HepG2 (cell line): ENCODE data around the gene COL10A1. TPM values are rescaled to one million over a fixed set of nuclear protein-coding genes. Genes with fewer than 3 reads are reported as not detected.

Experiments
- ATAC-seq: fragments of 200-7000 bp; cut with Tn5 transposase; 3 replicates; pipeline ENCODE4 v1.9.1; 2020; ENCODE audit warnings: mild to moderate bottlenecking, moderate library complexity
- BruUV-seq: library from RNA; stranded (reverse); fragments of 400-500 nt; replicated peaks from 2 replicates; lab custom pipeline; 2021; lab: Mats Ljungman, UMichigan
- CTCF ChIA-PET: fragments of 300-600 bp; formaldehyde crosslinking; extraction: SDS; loops from one replicate; lab custom pipeline; 2021; ENCODE audit warnings: low total read pairs, inconsistent platforms, low intra/inter-chr PET ratio; lab: Yijun Ruan, JAX
- POLR2A ChIA-PET: fragments of 350-600 bp; sonication (Branson Sonifier 250); formaldehyde crosslinking; loops from one replicate; lab custom pipeline; 2020; ENCODE audit warnings: antibody characterized with exemption, inconsistent platforms; lab: Yijun Ruan, JAX
- DNase-seq: peaks from one replicate; pipeline ENCODE4 v3.0.0-alpha.2; 2015; ENCODE audit warnings: low spot score
- FAIRE-seq: peaks from 3 replicates; lab custom pipeline; 2011; peaks lifted over from hg19 to GRCh38; lab: Jason Lieb, UNC
- H2AFZ ChIP-seq: one replicate; pipeline ENCODE4 v1.6.1; 2011; ENCODE audit warnings: low read length, inconsistent platforms
- H3K27ac ChIP-seq: fragments of 300-600 bp; 3 replicates; pipeline ENCODE4 v1.8.0; 2011; ENCODE audit warnings: mixed run types, mild to moderate bottlenecking, mixed read lengths, low read length, inconsistent platforms; ENCODE audit not compliant: insufficient read depth; ENCODE audit errors: extremely low read length
- H3K27me3 ChIP-seq, 2 experiments: fragments of 200-600 bp in 1 of 2; 2 replicates in 1 of 2; 3 replicates in 1 of 2; pipeline versions ENCODE4 v1.6.0 to v1.8.0; 2011; ENCODE audit warnings: low read length in 2 of 2, mild to moderate bottlenecking in 2 of 2, moderate library complexity in 2 of 2, inconsistent platforms in 1 of 2; ENCODE audit not compliant: insufficient read depth in 2 of 2, control insufficient read depth in 1 of 2
- H3K36me3 ChIP-seq, 2 experiments: fragments of 200-600 bp in 1 of 2; replicated peaks in 1 of 2; 2 replicates in 1 of 2; 3 replicates in 1 of 2; pipeline versions ENCODE4 v1.5.1 to v1.8.0; 2011; ENCODE audit warnings: low read length in 2 of 2, inconsistent platforms in 1 of 2; ENCODE audit not compliant: insufficient read depth in 2 of 2, control insufficient read depth in 1 of 2
- H3K4me1 ChIP-seq: 2 replicates; pipeline ENCODE4 v1.5.1; 2012; ENCODE audit warnings: low read length, inconsistent platforms; ENCODE audit not compliant: insufficient read depth
- H3K4me2 ChIP-seq: 2 replicates; pipeline ENCODE4 v1.6.0; 2011; ENCODE audit warnings: low read depth, low read length, inconsistent platforms
- H3K4me3 ChIP-seq, 3 experiments: fragments of 200-600 bp in 1 of 3; sonication (generic), shearing (Covaris generic) in 1 of 3; replicated peaks in 1 of 3; 2 replicates each; pipeline ENCODE4 v1.5.1; 2011 to 2016; ENCODE audit warnings: low read length in 3 of 3, inconsistent platforms in 2 of 3, low read depth in 2 of 3, mild to moderate bottlenecking in 2 of 3, control low read depth in 1 of 3, mixed read lengths in 1 of 3; ENCODE audit not compliant: insufficient read depth in 1 of 3
- H3K79me2 ChIP-seq: one replicate; pipeline ENCODE4 v1.6.1; 2011; ENCODE audit warnings: low read length, inconsistent platforms; ENCODE audit not compliant: insufficient read depth
- H3K9ac ChIP-seq: 2 replicates; pipeline ENCODE4 v1.6.0; 2011; ENCODE audit warnings: mild to moderate bottlenecking, low read depth, low read length, inconsistent platforms; ENCODE audit not compliant: insufficient read depth
- H3K9me3 ChIP-seq: 2 replicates; pipeline ENCODE4 v1.5.1; 2012; ENCODE audit warnings: mild to moderate bottlenecking, low read length
- H4K20me1 ChIP-seq: 2 replicates; pipeline ENCODE4 v1.6.0; 2011; ENCODE audit warnings: inconsistent platforms, mild to moderate bottlenecking, low read length, moderate library complexity; ENCODE audit not compliant: insufficient read depth
- CBX1 ChIP-seq: IDR thresholded peaks from one replicate; pipeline ENCODE4 v1.6.1; 2016; ENCODE audit warnings: antibody characterized with exemption, low read depth
- GMEB1 ChIP-seq: sonication (generic); formaldehyde crosslinking; IDR thresholded peaks from 2 replicates; pipeline ENCODE4 v1.5.1; 2020; ENCODE audit warnings: missing genetic modification reagents, mild to moderate bottlenecking, borderline replicate concordance
- HDAC1 ChIP-seq: sonication (generic); formaldehyde crosslinking; IDR thresholded peaks from 2 replicates; pipeline ENCODE4 v1.5.1; 2020; ENCODE audit warnings: mild to moderate bottlenecking, missing genetic modification reagents
- MTF2 ChIP-seq: sonication (generic); formaldehyde crosslinking; IDR thresholded peaks from 2 replicates; pipeline ENCODE4 v1.5.0; 2020; ENCODE audit warnings: missing genetic modification reagents, borderline replicate concordance
- TOE1 ChIP-seq: sonication (generic); formaldehyde crosslinking; IDR thresholded peaks from 2 replicates; pipeline ENCODE4 v1.4.0; 2020; ENCODE audit warnings: mild to moderate bottlenecking, missing genetic modification reagents
- ZFP37 ChIP-seq: sonication (generic); formaldehyde crosslinking; IDR thresholded peaks from 2 replicates; pipeline ENCODE4 v1.4.0; 2020; ENCODE audit warnings: missing genetic modification reagents, borderline replicate concordance
- ZNF317 ChIP-seq: sonication (generic); formaldehyde crosslinking; IDR thresholded peaks from 2 replicates; pipeline ENCODE4 v1.5.0; 2020; ENCODE audit warnings: mild to moderate bottlenecking, missing genetic modification reagents
- ZNF34 ChIP-seq: sonication (generic); formaldehyde crosslinking; IDR thresholded peaks from 2 replicates; pipeline ENCODE4 v1.4.0; 2020; ENCODE audit warnings: mild to moderate bottlenecking, missing genetic modification reagents, borderline replicate concordance
- ZNF761 ChIP-seq: sonication (generic); formaldehyde crosslinking; conservative IDR thresholded peaks from 2 replicates; pipeline ENCODE4 v1.4.0; 2020; ENCODE audit warnings: mild to moderate bottlenecking, missing genetic modification reagents
- WGBS: methylation state at CpG from one replicate; pipeline ENCODE4 v1.1.6; 2017; ENCODE audit warnings: low lambda C conversion rate; 5-methylcytosine and 5-hydroxymethylcytosine counted together
- in situ Hi-C: cut with HindIII; loops from 2 replicates; pipeline ENCODE4 v1.10.0; 2017; ENCODE audit warnings: low pct_unique_long_range_greater_than_20kb; ENCODE audit not compliant: extremely low pct_ligation_motif_present
- intact Hi-C: fragments of 100-400 bp; cut with micrococcal nuclease; formaldehyde crosslinking; loops from one replicate; pipeline ENCODE4 v1.10.0; 2022; ENCODE audit not compliant: unreplicated experiment
- polyA plus RNA-seq, 8 experiments: library from polyadenylated mRNA; depleted of rRNA in 3 of 8; stranded (reverse) in 7 of 8; unstranded in 1 of 8; fragments of >200 nt; fragmentation: Illumina TruSeq in 4 of 8; extraction: Trizol in 4 of 8; gene quantifications; 2 replicates each; pipeline versions ENCODE4 v1.2.1 to v1.2.3, GENCODE V29; 2011 to 2016; ENCODE audit warnings: low read depth in 4 of 8, missing spikeins in 1 of 8, mixed read lengths in 1 of 8; ENCODE audit not compliant: insufficient read depth in 1 of 8
- total RNA-seq, 5 experiments: library from RNA; depleted of rRNA; stranded (reverse); fragments of >200 nt; fragmentation: Illumina TruSeq; extraction: Trizol; gene quantifications; 2 replicates each; pipeline ENCODE4 v1.2.3, GENCODE V29; 2016; ENCODE audit warnings: low read depth in 1 of 5
- TF ChIP-seq, protein P1 (sequence below): sonication (generic); formaldehyde crosslinking; IDR thresholded peaks from 2 replicates; pipeline ENCODE4 v1.9.0; 2021; ENCODE audit warnings: missing genetic modification reagents, borderline replicate concordance
- TF ChIP-seq, protein P2 (sequence below): sonication (generic); formaldehyde crosslinking; IDR thresholded peaks from 2 replicates; pipeline ENCODE4 v1.4.0; 2020; ENCODE audit warnings: low read depth, mild to moderate bottlenecking, missing genetic modification reagents
- TF ChIP-seq, protein P3 (sequence below): sonication (generic); formaldehyde crosslinking; conservative IDR thresholded peaks from 2 replicates; pipeline ENCODE4 v1.8.0; 2022; ENCODE audit warnings: low read depth, missing genetic modification reagents

The COL10A1 gene
- total and polyA plus RNA-seq, 2 of the 13 experiments (the other 11 are each of a cell fraction or from before 2014, with no cell fraction given), result 0.07 TPM; not detected in 1

GRCh38 chr6:116165596-116165995 is 39.7 kb upstream of the COL10A1 start:
- no peak for TF ChIP-seq TOE1 (CRISPR knock-in tag)
- no peak for TF ChIP-seq ZFP37
- TF ChIP-seq ZNF34, result no peak
- TF ChIP-seq, protein P1, sequence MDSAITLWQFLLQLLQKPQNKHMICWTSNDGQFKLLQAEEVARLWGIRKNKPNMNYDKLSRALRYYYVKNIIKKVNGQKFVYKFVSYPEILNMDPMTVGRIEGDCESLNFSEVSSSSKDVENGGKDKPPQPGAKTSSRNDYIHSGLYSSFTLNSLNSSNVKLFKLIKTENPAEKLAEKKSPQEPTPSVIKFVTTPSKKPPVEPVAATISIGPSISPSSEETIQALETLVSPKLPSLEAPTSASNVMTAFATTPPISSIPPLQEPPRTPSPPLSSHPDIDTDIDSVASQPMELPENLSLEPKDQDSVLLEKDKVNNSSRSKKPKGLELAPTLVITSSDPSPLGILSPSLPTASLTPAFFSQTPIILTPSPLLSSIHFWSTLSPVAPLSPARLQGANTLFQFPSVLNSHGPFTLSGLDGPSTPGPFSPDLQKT (CRISPR knock-in tag), result no peak
- CTCF ChIA-PET, result no interaction called here
- H3K27me3 ChIP-seq, result no peaks in the 10 kb centered on the region
- BruUV-seq, result no TSS peak
- H3K79me2 ChIP-seq, result no peaks in the 10 kb centered on the region
- no peak overlapping the region for H3K4me3 ChIP-seq
- no peak for ATAC-seq
- H3K9ac ChIP-seq, result no peak overlapping the region
- FAIRE-seq, result no peak
- intact Hi-C loops (no loop called here), in situ Hi-C loops (no loop called here)
- H3K4me1 ChIP-seq, result no peaks in the 10 kb centered on the region
- H2AFZ ChIP-seq, result no peak overlapping the region
- H3K4me2 ChIP-seq, result no peak overlapping the region
- no peaks in the 10 kb centered on the region for H3K9me3 ChIP-seq
- POLR2A ChIA-PET, result no interaction called here
- WGBS, result 100% methylated on average over 1 of the region's 1 CpG
- DNase-seq, result no peak
- no peak overlapping the region for H3K27ac ChIP-seq
- H3K36me3 ChIP-seq, result no peaks in the 10 kb centered on the region
- no peaks in the 10 kb centered on the region for H4K20me1 ChIP-seq

- in situ Hi-C loops, result no loop called here
- CTCF ChIA-PET, result no interaction called here
- no peak for FAIRE-seq
- TF ChIP-seq CBX1 (no peak), ZNF761 (CRISPR knock-in tag) (no peak), GMEB1 (CRISPR knock-in tag) (no peak), HDAC1 (no peak), MTF2 (CRISPR knock-in tag) (no peak), ZNF317 (CRISPR knock-in tag) (no peak)
- TF ChIP-seq, protein P2, sequence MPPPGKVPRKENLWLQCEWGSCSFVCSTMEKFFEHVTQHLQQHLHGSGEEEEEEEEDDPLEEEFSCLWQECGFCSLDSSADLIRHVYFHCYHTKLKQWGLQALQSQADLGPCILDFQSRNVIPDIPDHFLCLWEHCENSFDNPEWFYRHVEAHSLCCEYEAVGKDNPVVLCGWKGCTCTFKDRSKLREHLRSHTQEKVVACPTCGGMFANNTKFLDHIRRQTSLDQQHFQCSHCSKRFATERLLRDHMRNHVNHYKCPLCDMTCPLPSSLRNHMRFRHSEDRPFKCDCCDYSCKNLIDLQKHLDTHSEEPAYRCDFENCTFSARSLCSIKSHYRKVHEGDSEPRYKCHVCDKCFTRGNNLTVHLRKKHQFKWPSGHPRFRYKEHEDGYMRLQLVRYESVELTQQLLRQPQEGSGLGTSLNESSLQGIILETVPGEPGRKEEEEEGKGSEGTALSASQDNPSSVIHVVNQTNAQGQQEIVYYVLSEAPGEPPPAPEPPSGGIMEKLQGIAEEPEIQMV (CRISPR knock-in tag), result no peak
- TF ChIP-seq, protein P3, sequence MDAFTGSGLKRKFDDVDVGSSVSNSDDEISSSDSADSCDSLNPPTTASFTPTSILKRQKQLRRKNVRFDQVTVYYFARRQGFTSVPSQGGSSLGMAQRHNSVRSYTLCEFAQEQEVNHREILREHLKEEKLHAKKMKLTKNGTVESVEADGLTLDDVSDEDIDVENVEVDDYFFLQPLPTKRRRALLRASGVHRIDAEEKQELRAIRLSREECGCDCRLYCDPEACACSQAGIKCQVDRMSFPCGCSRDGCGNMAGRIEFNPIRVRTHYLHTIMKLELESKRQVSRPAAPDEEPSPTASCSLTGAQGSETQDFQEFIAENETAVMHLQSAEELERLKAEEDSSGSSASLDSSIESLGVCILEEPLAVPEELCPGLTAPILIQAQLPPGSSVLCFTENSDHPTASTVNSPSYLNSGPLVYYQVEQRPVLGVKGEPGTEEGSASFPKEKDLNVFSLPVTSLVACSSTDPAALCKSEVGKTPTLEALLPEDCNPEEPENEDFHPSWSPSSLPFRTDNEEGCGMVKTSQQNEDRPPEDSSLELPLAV, result no peak
Measured at GRCh38 chr6:116159782-116160524, 34.0 kb upstream of the COL10A1 start.

More at GRCh38 chr6:116159782-116160524, 34.0 kb upstream of the COL10A1 start:
- no peak overlapping the region for H3K9ac ChIP-seq
- ATAC-seq, result no peak
- no TSS peak for BruUV-seq
- no peaks in the 10 kb centered on the region for H4K20me1 ChIP-seq
- H3K79me2 ChIP-seq, result no peaks in the 10 kb centered on the region
- no peak overlapping the region for H3K4me3 ChIP-seq
- H3K36me3 ChIP-seq, result no peaks in the 10 kb centered on the region
- H3K4me1 ChIP-seq, result no peaks in the 10 kb centered on the region
- H3K4me2 ChIP-seq, result no peak overlapping the region
- DNase-seq, result no peak
- intact Hi-C loops, result no loop called here
- H3K9me3 ChIP-seq, result no peaks in the 10 kb centered on the region
- H3K27me3 ChIP-seq, result no peaks in the 10 kb centered on the region
- POLR2A ChIA-PET, result no interaction called here
- no peak overlapping the region for H2AFZ ChIP-seq
- no peak overlapping the region for H3K27ac ChIP-seq
- WGBS, result 97% methylated on average over 3 of the region's 3 CpGs
